H1 (cell line): Measurements from ENCODE around the gene RRAGB.
"Not testable (repeated sequence)": the region's sequence is repeated elsewhere in the genome, so short reads cannot be mapped to it uniquely, and the experiment has no call there.

Experiments used
- GTF2F1 ChIP-seq: IDR thresholded peaks from 2 replicates; pipeline ENCODE4 v1.6.1; 2012; ENCODE audit warnings: low read depth, low read length, improper control_type of control experiment, borderline replicate concordance
- KDM5A ChIP-seq: fragments of 200-600 bp; IDR thresholded peaks from 2 replicates; pipeline ENCODE4 v1.7.1; 2012; ENCODE audit warnings: mild to moderate bottlenecking, low read length, inconsistent platforms, mixed read lengths
- POLR2A ChIP-seq, 2 experiments: IDR thresholded peaks; 1 replicate in 1 of 2; 2 replicates in 1 of 2; pipeline ENCODE4 v1.6.1; 2011; ENCODE audit warnings: low read depth in 2 of 2, low read length in 2 of 2, mild to moderate bottlenecking in 2 of 2; ENCODE audit errors: control extremely low read depth in 1 of 2
- POLR2AphosphoS5 ChIP-seq: IDR thresholded peaks from 2 replicates; pipeline ENCODE4 v1.6.1; 2011; ENCODE audit warnings: low read depth, low read length
- RBBP5 ChIP-seq: IDR thresholded peaks from 2 replicates; pipeline ENCODE4 v1.7.1; 2012; ENCODE audit warnings: low read depth, mild to moderate bottlenecking, inconsistent platforms, low read length, moderate library complexity, borderline replicate concordance
- SIN3A ChIP-seq, 2 experiments: IDR thresholded peaks in 1 of 2; conservative IDR thresholded peaks in 1 of 2; 2 replicates each; pipeline ENCODE4 v1.6.1; 2011 to 2012; ENCODE audit warnings: low read length in 2 of 2, improper control_type of control experiment in 1 of 2, low read depth in 1 of 2, mild to moderate bottlenecking in 1 of 2
- SP1 ChIP-seq: IDR thresholded peaks from 2 replicates; pipeline ENCODE4 v1.6.1; 2011; ENCODE audit warnings: low read depth, low read length
- TAF7 ChIP-seq: optimal IDR thresholded peaks from 2 replicates; pipeline ENCODE3; 2011; ENCODE audit warnings: low read depth, mild to moderate bottlenecking, inconsistent platforms, low read length, moderate library complexity, borderline replicate concordance
- TBP ChIP-seq: IDR thresholded peaks from 2 replicates; pipeline ENCODE4 v1.6.1; 2011; ENCODE audit warnings: low read depth, low read length, improper control_type of control experiment
- TF ChIP-seq, protein P1 (sequence below), 3 experiments: IDR thresholded peaks; 1 replicate in 2 of 3; 2 replicates in 1 of 3; pipeline versions ENCODE4 v1.5.1 to v1.6.1; 2011; ENCODE audit warnings: low read length in 3 of 3, mild to moderate bottlenecking in 3 of 3, inconsistent platforms in 2 of 3, low read depth in 1 of 3, moderate library complexity in 1 of 3; ENCODE audit not compliant: insufficient read depth in 1 of 3; ENCODE audit errors: control extremely low read depth in 1 of 3
- TF ChIP-seq, protein P2 (sequence below): IDR thresholded peaks from 2 replicates; pipeline ENCODE4 v1.6.1; 2011; ENCODE audit warnings: low read depth, mild to moderate bottlenecking, low read length; ENCODE audit not compliant: insufficient read depth

DNA sequence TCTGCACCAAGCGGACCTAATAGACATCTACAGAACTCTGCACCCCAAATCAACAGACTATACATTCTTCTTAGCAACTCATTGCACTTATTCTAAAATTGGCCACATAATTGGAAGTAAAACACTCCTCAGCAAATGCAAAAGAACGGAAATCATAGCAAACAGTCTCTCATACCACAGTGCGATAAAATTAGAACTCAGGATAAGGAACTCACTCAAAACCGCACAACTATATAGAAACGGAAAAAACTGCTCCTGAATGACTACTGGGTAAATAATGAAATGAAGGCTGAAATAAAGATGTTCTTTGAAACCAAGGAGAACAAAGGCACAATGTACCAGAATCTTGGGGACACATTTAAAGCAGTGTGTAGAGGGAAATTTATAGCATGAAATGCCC, 12.5 kb upstream of the RRAGB start:
- not testable (repeated sequence) for TF ChIP-seq SP1; SIN3A (conservative IDR thresholded peaks at IDR 0.05 in 1 of 2, IDR thresholded peaks at IDR 0.05 in 1 of 2; ENCODE audit: low read depth in 1 of 2, low read length in 2 of 2); RBBP5; POLR2A (IDR thresholded peaks at IDR 0.05; ENCODE audit: control extremely low read depth in 1 of 2, low read depth in 2 of 2, low read length in 2 of 2); GTF2F1; KDM5A; POLR2AphosphoS5; TBP; TAF7
- TF ChIP-seq, protein P1, sequence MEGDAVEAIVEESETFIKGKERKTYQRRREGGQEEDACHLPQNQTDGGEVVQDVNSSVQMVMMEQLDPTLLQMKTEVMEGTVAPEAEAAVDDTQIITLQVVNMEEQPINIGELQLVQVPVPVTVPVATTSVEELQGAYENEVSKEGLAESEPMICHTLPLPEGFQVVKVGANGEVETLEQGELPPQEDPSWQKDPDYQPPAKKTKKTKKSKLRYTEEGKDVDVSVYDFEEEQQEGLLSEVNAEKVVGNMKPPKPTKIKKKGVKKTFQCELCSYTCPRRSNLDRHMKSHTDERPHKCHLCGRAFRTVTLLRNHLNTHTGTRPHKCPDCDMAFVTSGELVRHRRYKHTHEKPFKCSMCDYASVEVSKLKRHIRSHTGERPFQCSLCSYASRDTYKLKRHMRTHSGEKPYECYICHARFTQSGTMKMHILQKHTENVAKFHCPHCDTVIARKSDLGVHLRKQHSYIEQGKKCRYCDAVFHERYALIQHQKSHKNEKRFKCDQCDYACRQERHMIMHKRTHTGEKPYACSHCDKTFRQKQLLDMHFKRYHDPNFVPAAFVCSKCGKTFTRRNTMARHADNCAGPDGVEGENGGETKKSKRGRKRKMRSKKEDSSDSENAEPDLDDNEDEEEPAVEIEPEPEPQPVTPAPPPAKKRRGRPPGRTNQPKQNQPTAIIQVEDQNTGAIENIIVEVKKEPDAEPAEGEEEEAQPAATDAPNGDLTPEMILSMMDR (IDR thresholded peaks at IDR 0.05; ENCODE audit: control extremely low read depth in 1 of 3, insufficient read depth in 1 of 3, low read depth in 1 of 3, low read length in 3 of 3), result not testable (repeated sequence)
- TF ChIP-seq, protein P2, sequence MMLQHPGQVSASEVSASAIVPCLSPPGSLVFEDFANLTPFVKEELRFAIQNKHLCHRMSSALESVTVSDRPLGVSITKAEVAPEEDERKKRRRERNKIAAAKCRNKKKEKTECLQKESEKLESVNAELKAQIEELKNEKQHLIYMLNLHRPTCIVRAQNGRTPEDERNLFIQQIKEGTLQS, result not testable (repeated sequence)
